CD4-positive, CD25-positive, alpha-beta regulatory T cell (primary cell): ENCODE measurements around the gene TUFT1. TPM values are rescaled to one million over a fixed set of nuclear protein-coding genes. Genes with fewer than 3 reads are reported as not detected.

Source experiments
- ATAC-seq, 2 donors: fragments of 150-1000 bp; cut with Tn5 transposase; one replicate each; pipeline ENCODE4 v1.10.0; 2021; ENCODE audit warnings: low read depth in 2 of 2, moderate number of reproducible peaks in 2 of 2, moderate library complexity in 1 of 2
- DNase-seq, 3 donors: peaks; one replicate each; pipeline versions ENCODE4 v3.0.0 to v3.0.0-alpha.2; 2012 to 2022; ENCODE audit warnings: mixed read lengths in 1 of 3
- H3K27ac ChIP-seq: one replicate; pipeline ENCODE4 v1.7.0; 2013; ENCODE audit warnings: mild to moderate bottlenecking, low read length; ENCODE audit not compliant: insufficient read depth, poor library complexity, severe bottlenecking
- H3K27me3 ChIP-seq: one replicate; pipeline ENCODE4 v1.7.0; 2013; ENCODE audit warnings: low read length; ENCODE audit not compliant: control insufficient read depth, insufficient read depth
- H3K36me3 ChIP-seq: one replicate; pipeline ENCODE4 v1.7.0; 2013; ENCODE audit warnings: mild to moderate bottlenecking, low read length, moderate library complexity; ENCODE audit not compliant: control insufficient read depth, insufficient read depth
- H3K4me1 ChIP-seq: 2 replicates; pipeline ENCODE4 v1.7.0; 2013; ENCODE audit warnings: mild to moderate bottlenecking, low read length; ENCODE audit not compliant: insufficient read depth, control insufficient read depth, poor library complexity, severe bottlenecking
- H3K4me3 ChIP-seq: one replicate; pipeline ENCODE4 v1.7.0; 2013; ENCODE audit warnings: low read depth, mild to moderate bottlenecking, low read length, moderate library complexity
- H3K9me3 ChIP-seq, 2 experiments: 1 replicate in 1 of 2; 2 replicates in 1 of 2; pipeline ENCODE4 v1.7.0; 2013; ENCODE audit warnings: low read length in 2 of 2, mild to moderate bottlenecking in 1 of 2, moderate library complexity in 1 of 2; ENCODE audit not compliant: control insufficient read depth in 2 of 2
- H3K27ac Mint-ChIP-seq, 3 donors: one replicate each; pipeline ENCODE4 v1.8.0; 2020 to 2022; ENCODE audit warnings: mild to moderate bottlenecking in 3 of 3, mixed read lengths in 3 of 3, moderate library complexity in 2 of 3
- H3K27me3 Mint-ChIP-seq: one replicate; pipeline ENCODE4 v1.8.0; 2022; ENCODE audit warnings: mild to moderate bottlenecking, mixed read lengths
- H3K36me3 Mint-ChIP-seq: one replicate; pipeline ENCODE4 v1.8.0; 2020; ENCODE audit warnings: mixed read lengths
- H3K4me1 Mint-ChIP-seq, 4 donors: one replicate each; pipeline ENCODE4 v1.8.0; 2020 to 2022; ENCODE audit warnings: mixed read lengths in 4 of 4, mild to moderate bottlenecking in 1 of 4
- H3K4me3 Mint-ChIP-seq, 4 donors: one replicate each; pipeline ENCODE4 v1.8.0; 2020 to 2022; ENCODE audit warnings: mild to moderate bottlenecking in 4 of 4, mixed read lengths in 4 of 4, moderate library complexity in 3 of 4
- H3K9me3 Mint-ChIP-seq, 7 donors: one replicate each; pipeline ENCODE4 v1.8.0; 2020 to 2022; ENCODE audit warnings: mixed read lengths in 7 of 7, mild to moderate bottlenecking in 3 of 7, moderate library complexity in 2 of 7
- polyA plus RNA-seq, 4 donors: library from polyadenylated mRNA; unstranded; fragments of 300-500 nt; fragmentation: Illumina TruSeq; gene quantifications; one replicate each; pipeline ENCODE4 v1.2.3, GENCODE V29; 2021
- total RNA-seq: library from RNA; stranded (reverse); gene quantifications from one replicate; pipeline ENCODE4 v1.2.3, GENCODE V29; 2022

The TUFT1 gene
- total and polyA plus RNA-seq, 5 donors from 2014 or later = 10.2 to 13.6 (median 13.3) TPM

GRCh38 chr1:151499930-151500329 is 40.2 kb upstream of the TUFT1 start:
- no peaks in the 10 kb centered on the region for H3K4me1 Mint-ChIP-seq
- no peaks in the 10 kb centered on the region for H3K9me3 Mint-ChIP-seq
- no peak overlapping the region for H3K4me3 Mint-ChIP-seq
- ATAC-seq = no peak
- H3K4me3 ChIP-seq = no peak overlapping the region
- no peak overlapping the region for H3K27ac Mint-ChIP-seq
- peaks cover 9% of the 10 kb centered on the region for H3K27me3 Mint-ChIP-seq
- no peaks in the 10 kb centered on the region for H3K36me3 ChIP-seq
- no peak for DNase-seq
- H3K27me3 ChIP-seq = no peaks in the 10 kb centered on the region
- H3K36me3 Mint-ChIP-seq = no peaks in the 10 kb centered on the region
- H3K9me3 ChIP-seq = no peaks in the 10 kb centered on the region
- H3K4me1 ChIP-seq = no peaks in the 10 kb centered on the region
- no peak overlapping the region for H3K27ac ChIP-seq

DNA sequence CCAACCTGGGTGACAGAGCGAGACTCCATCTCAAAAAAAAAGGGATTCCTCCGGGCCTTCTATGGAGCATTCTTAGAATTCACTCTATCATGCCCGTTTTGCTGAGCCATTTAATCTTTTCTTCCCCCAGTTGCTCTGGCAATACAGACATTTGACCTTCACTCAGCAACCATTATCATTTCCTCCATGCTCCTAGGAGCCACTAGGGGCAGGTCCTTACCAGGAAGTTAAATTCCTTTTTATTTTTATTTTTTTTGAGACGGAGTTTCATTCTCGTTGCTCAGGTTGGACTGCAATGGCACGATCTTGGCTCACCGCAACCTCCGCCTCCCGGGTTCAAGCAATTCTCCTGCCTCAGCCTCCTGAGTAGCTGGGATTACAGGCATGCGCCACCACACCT is 38.6 kb upstream of the TUFT1 start:
- no peak overlapping the region for H3K4me3 Mint-ChIP-seq
- Histone ChIP-seq H3K27ac (no peak overlapping the region), H3K4me3 (no peak overlapping the region), H3K9me3 (no peaks in the 10 kb centered on the region), H3K36me3 (no peaks in the 10 kb centered on the region), H3K4me1 (no peaks in the 10 kb centered on the region), H3K27me3 (no peaks in the 10 kb centered on the region)
- DNase-seq (no peak), ATAC-seq (no peak)
- no peak overlapping the region for H3K27ac Mint-ChIP-seq
- no peaks in the 10 kb centered on the region for H3K36me3 Mint-ChIP-seq
- H3K4me1 Mint-ChIP-seq = peaks cover 0 to 4% (median 0%) of the 10 kb centered on the region in 4 donors
- H3K27me3 Mint-ChIP-seq = peaks cover 16% of the 10 kb centered on the region
- H3K9me3 Mint-ChIP-seq = no peaks in the 10 kb centered on the region

- Histone ChIP-seq H3K27ac (no peak overlapping the region), H3K27me3 (no peaks in the 10 kb centered on the region), H3K4me3 (no peak overlapping the region), H3K36me3 (no peaks in the 10 kb centered on the region), H3K4me1 (no peaks in the 10 kb centered on the region), H3K9me3 (no peaks in the 10 kb centered on the region)
- ATAC-seq (no peak), DNase-seq (no peak)
- no peak overlapping the region for H3K27ac Mint-ChIP-seq
- no peaks in the 10 kb centered on the region for H3K36me3 Mint-ChIP-seq
- peaks cover 0 to 4% (median 0%) of the 10 kb centered on the region in 4 donors for H3K4me1 Mint-ChIP-seq
- peaks cover 16% of the 10 kb centered on the region for H3K27me3 Mint-ChIP-seq
- no peak overlapping the region for H3K4me3 Mint-ChIP-seq
- H3K9me3 Mint-ChIP-seq = no peaks in the 10 kb centered on the region
Observed at GRCh38 chr1:151502035-151502700, 37.9 kb upstream of the TUFT1 start.

DNA sequence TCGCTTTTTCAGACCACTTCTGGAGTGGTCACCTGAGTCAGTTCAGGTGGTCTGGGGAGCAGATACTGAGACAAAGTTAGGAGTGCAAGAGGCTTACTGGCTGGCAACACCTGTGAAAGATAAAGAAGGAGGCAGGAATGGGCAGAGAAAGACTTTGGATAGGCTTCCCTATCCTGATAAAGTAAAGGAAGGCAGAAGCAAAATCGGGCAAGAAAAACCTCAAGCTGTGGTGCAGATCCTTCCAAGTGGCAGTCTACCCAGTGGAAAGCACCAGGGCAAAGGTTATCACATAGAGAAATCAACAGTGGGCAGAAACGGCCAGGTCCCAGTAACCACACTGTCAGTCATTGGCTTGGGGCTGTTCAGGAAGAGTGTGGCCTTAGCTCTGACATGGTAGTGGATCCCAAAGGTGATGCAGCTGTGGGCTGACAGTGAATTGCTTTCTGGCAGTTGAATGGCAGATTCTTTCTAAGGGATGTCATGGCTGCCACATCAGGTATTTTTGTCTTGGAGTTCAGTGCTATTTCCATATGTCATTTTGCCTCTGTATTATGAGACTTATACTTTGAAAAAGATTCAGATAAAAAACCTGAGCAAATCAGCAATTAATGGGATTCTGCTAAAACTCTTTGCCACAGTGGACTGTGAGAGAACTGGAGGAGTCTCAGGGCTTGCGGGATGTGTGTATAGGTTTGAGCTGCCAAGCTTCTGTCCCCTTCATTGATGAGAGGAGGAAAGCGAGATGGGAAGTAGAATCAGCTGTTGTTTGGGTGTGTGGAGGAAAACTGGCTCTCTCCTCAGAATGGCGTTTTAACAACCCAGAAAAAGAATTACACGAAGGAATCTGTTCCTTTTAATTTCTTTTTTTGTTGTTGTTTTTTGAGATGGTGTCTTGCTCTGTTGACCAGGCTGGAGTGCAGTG is 37.0 kb upstream of the TUFT1 start:
- peak overlapping the region in 1 of 4 donors; percentile 7 for H3K4me3 Mint-ChIP-seq
- ATAC-seq = no peak

GRCh38 chr1:151504252-151504651 is 35.9 kb upstream of the TUFT1 start:
- Mint-ChIP-seq H3K36me3 (no peaks in the 10 kb centered on the region), H3K4me3 (no peak overlapping the region), H3K4me1 (peaks cover 0 to 4% (median 0%) of the 10 kb centered on the region in 4 donors), H3K27ac (no peak overlapping the region), H3K27me3 (peaks cover 16% of the 10 kb centered on the region), H3K9me3 (no peaks in the 10 kb centered on the region)
- H3K9me3 ChIP-seq = no peaks in the 10 kb centered on the region
- no peaks in the 10 kb centered on the region for H3K4me1 ChIP-seq
- no peak for DNase-seq
- ATAC-seq = no peak
- no peak overlapping the region for H3K27ac ChIP-seq
- H3K36me3 ChIP-seq = no peaks in the 10 kb centered on the region
- no peak overlapping the region for H3K4me3 ChIP-seq
- H3K27me3 ChIP-seq = no peaks in the 10 kb centered on the region

More for the DNA sequence above, 37.0 kb upstream of the TUFT1 start:
- no peaks in the 10 kb centered on the region for H3K4me1 ChIP-seq
- no peak overlapping the region for H3K27ac ChIP-seq
- H3K36me3 Mint-ChIP-seq = no peaks in the 10 kb centered on the region
- H3K9me3 Mint-ChIP-seq = no peaks in the 10 kb centered on the region
- peaks cover 16% of the 10 kb centered on the region for H3K27me3 Mint-ChIP-seq
- DNase-seq = no peak
- peak overlapping the region in 1 of 3 donors; percentile 22 for H3K27ac Mint-ChIP-seq
- no peaks in the 10 kb centered on the region for H3K9me3 ChIP-seq
- H3K4me3 ChIP-seq = no peak overlapping the region
- no peaks in the 10 kb centered on the region for H3K27me3 ChIP-seq
- no peaks in the 10 kb centered on the region for H3K36me3 ChIP-seq
- H3K4me1 Mint-ChIP-seq = peaks cover 0 to 4% (median 0%) of the 10 kb centered on the region in 4 donors

DNA sequence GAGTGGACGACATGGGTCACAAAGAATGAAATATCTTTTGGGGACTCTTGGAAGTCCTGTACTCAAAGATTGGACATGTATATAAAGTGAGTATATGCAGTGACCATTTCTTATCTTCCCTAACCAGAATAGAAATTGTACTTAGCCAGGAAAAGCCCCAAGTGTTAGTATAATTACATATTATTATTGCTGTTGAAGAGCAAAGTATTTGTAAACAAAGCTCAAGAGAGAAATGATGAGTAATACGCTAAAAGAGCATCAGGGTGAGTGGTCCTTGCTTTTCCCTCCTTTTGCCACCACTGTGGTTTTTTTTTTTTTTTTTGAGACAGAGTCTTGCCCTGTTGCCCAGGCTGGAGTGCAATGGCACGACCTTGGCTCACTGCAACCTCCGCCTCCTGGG is 35.4 kb upstream of the TUFT1 start:
- ATAC-seq (no peak), DNase-seq (no peak)
- H3K27ac ChIP-seq = no peak overlapping the region
- no peaks in the 10 kb centered on the region for H3K27me3 ChIP-seq
- Mint-ChIP-seq H3K36me3 (no peaks in the 10 kb centered on the region), H3K9me3 (no peaks in the 10 kb centered on the region), H3K4me3 (no peak overlapping the region), H3K27me3 (peaks cover 16% of the 10 kb centered on the region), H3K4me1 (peaks cover 0 to 4% (median 0%) of the 10 kb centered on the region in 4 donors), H3K27ac (no peak overlapping the region)
- no peaks in the 10 kb centered on the region for H3K9me3 ChIP-seq
- no peaks in the 10 kb centered on the region for H3K4me1 ChIP-seq
- H3K4me3 ChIP-seq = no peak overlapping the region
- H3K36me3 ChIP-seq = no peaks in the 10 kb centered on the region

DNA sequence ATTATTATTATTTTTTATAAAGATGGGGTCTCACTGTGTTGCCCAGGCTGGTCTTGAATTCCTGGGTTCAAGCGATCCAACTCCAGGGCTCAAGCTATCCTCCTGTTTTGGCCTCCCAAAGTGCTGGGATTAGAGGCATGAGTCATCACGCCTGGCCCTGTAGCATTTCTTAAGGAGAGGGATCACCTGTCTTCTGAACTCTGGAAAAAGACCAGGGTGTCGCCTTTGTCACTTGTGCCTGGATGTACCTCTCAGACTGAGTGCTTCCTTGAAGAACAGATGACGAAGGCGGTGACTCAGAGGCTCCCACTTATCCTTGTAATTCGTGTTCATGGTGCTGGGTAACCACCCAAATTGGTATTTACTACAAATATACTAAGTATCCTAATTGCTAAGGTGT is 31.3 kb upstream of the TUFT1 start:
- peak overlapping the region in 3 of 4 donors; percentile 13 to 97 (median 65) for H3K4me3 Mint-ChIP-seq
- DNase-seq (no peak), ATAC-seq (no peak)
- Histone ChIP-seq H3K4me3 (no peak overlapping the region), H3K27me3 (no peaks in the 10 kb centered on the region), H3K36me3 (no peaks in the 10 kb centered on the region), H3K9me3 (no peaks in the 10 kb centered on the region), H3K4me1 (peaks cover 34% of the 10 kb centered on the region), H3K27ac (no peak overlapping the region)
- peaks cover 8 to 30% (median 15%) of the 10 kb centered on the region in 4 donors for H3K4me1 Mint-ChIP-seq
- H3K27me3 Mint-ChIP-seq = peaks cover 12% of the 10 kb centered on the region
- H3K36me3 Mint-ChIP-seq = no peaks in the 10 kb centered on the region
- no peaks in the 10 kb centered on the region for H3K9me3 Mint-ChIP-seq
- peak overlapping the region in 1 of 3 donors; percentile 71 for H3K27ac Mint-ChIP-seq
